HEK293 (cell line): ENCODE measurements around the gene CIAO2B.

Experiments
- CTCF ChIA-PET: fragments of 350-600 bp; formaldehyde crosslinking; extraction: SDS; loops from one replicate; lab custom pipeline; 2021; ENCODE audit warnings: antibody characterized with exemption; lab: Yijun Ruan, JAX
- POLR2A ChIA-PET: fragments of 300-600 bp; formaldehyde crosslinking; extraction: SDS; loops from one replicate; lab custom pipeline; 2020; ENCODE audit warnings: antibody characterized with exemption, inconsistent platforms; lab: Yijun Ruan, JAX
- H3K27ac ChIP-seq: fragments of 200-500 bp; sonication (Bioruptor generic); 2 replicates; pipeline ENCODE4 v1.5.1; 2014; ENCODE audit warnings: low read depth, low read length, control low read depth, inconsistent platforms; ENCODE audit errors: extremely low read depth
- H3K36me3 ChIP-seq, 2 experiments: fragments of 200-500 bp in 1 of 2; sonication (Bioruptor generic) in 1 of 2; 1 replicate in 1 of 2; 2 replicates in 1 of 2; pipeline ENCODE4 v1.5.1; 2014 to 2017; ENCODE audit warnings: inconsistent platforms in 2 of 2, low read length in 2 of 2; ENCODE audit not compliant: control insufficient read depth in 2 of 2, insufficient read depth in 1 of 2
- H3K4me1 ChIP-seq: fragments of 200-500 bp; sonication (Bioruptor generic); 2 replicates; pipeline ENCODE4 v1.5.1; 2014; ENCODE audit warnings: mild to moderate bottlenecking, low read length, inconsistent platforms; ENCODE audit not compliant: control insufficient read depth, insufficient read depth
- H3K4me3 ChIP-seq: 2 replicates; pipeline ENCODE4 v1.5.1; 2011; ENCODE audit warnings: low read depth, mild to moderate bottlenecking, control low read depth, low read length, moderate library complexity
- H3K9me3 ChIP-seq: fragments of 200-500 bp; sonication (Bioruptor generic); 2 replicates; pipeline ENCODE4 v1.5.1; 2014; ENCODE audit warnings: low read depth, low read length, inconsistent platforms; ENCODE audit not compliant: control insufficient read depth, insufficient read depth
- BCL11B ChIP-seq: fragments of 450-650 bp; formaldehyde crosslinking; IDR thresholded peaks from 2 replicates; pipeline ENCODE4 v1.5.1; 2016; ENCODE audit warnings: low read depth, missing biosample characterization, missing genetic modification characterization
- GFI1B ChIP-seq: fragments of 450-650 bp; formaldehyde crosslinking; IDR thresholded peaks from 2 replicates; pipeline ENCODE4 v1.5.1; 2016; ENCODE audit warnings: missing biosample characterization, missing genetic modification characterization
- KLF16 ChIP-seq: fragments of 450-650 bp; formaldehyde crosslinking; IDR thresholded peaks from 2 replicates; pipeline ENCODE4 v1.5.1; 2017; ENCODE audit warnings: missing biosample characterization, missing genetic modification characterization
- SETDB1 ChIP-seq: IDR thresholded peaks from one replicate; pipeline ENCODE4 v1.6.1; 2017; ENCODE audit warnings: mild to moderate bottlenecking, low read length, moderate library complexity, mixed read lengths; ENCODE audit not compliant: insufficient read length
- SP3 ChIP-seq: fragments of 450-650 bp; formaldehyde crosslinking; IDR thresholded peaks from 2 replicates; pipeline ENCODE4 v1.5.1; 2016; ENCODE audit warnings: missing biosample characterization, missing genetic modification characterization
- TSHZ1 ChIP-seq: fragments of 450-650 bp; formaldehyde crosslinking; IDR thresholded peaks from 2 replicates; pipeline ENCODE4 v1.5.1; 2016; ENCODE audit warnings: missing biosample characterization, missing genetic modification characterization, borderline replicate concordance
- ZBTB10 ChIP-seq: fragments of 450-650 bp; formaldehyde crosslinking; IDR thresholded peaks from 2 replicates; pipeline ENCODE4 v1.5.1; 2016; ENCODE audit warnings: missing biosample characterization, missing genetic modification characterization
- ZBTB6 ChIP-seq: fragments of 450-650 bp; formaldehyde crosslinking; IDR thresholded peaks from 2 replicates; pipeline ENCODE4 v1.5.1; 2017; ENCODE audit warnings: missing biosample characterization, missing genetic modification characterization
- ZNF121 ChIP-seq: fragments of 450-650 bp; formaldehyde crosslinking; IDR thresholded peaks from 2 replicates; pipeline ENCODE4 v1.5.1; 2016; ENCODE audit warnings: missing biosample characterization, missing genetic modification characterization
- ZNF2 ChIP-seq: fragments of 450-650 bp; formaldehyde crosslinking; IDR thresholded peaks from 2 replicates; pipeline ENCODE4 v1.5.1; 2016; ENCODE audit warnings: missing biosample characterization, missing genetic modification characterization
- ZNF24 ChIP-seq: fragments of 450-650 bp; formaldehyde crosslinking; IDR thresholded peaks from 2 replicates; pipeline ENCODE4 v1.5.1; 2016; ENCODE audit warnings: missing biosample characterization, missing genetic modification characterization
- ZNF26 ChIP-seq: fragments of 450-650 bp; formaldehyde crosslinking; IDR thresholded peaks from 2 replicates; pipeline ENCODE4 v1.5.1; 2016; ENCODE audit warnings: missing biosample characterization, missing genetic modification characterization
- ZNF341 ChIP-seq: fragments of 450-650 bp; formaldehyde crosslinking; IDR thresholded peaks from 2 replicates; pipeline ENCODE4; 2016; ENCODE audit warnings: low read depth, missing biosample characterization, missing genetic modification characterization
- ZNF561 ChIP-seq: fragments of 450-650 bp; IDR thresholded peaks from 2 replicates; pipeline ENCODE4 v1.5.1; 2018; ENCODE audit warnings: missing biosample characterization, missing genetic modification characterization, borderline replicate concordance
- ZNF600 ChIP-seq: fragments of 450-650 bp; formaldehyde crosslinking; IDR thresholded peaks from 2 replicates; pipeline ENCODE4 v1.5.1; 2016; ENCODE audit warnings: missing biosample characterization, missing genetic modification characterization
- ZNF658 ChIP-seq: fragments of 450-650 bp; formaldehyde crosslinking; IDR thresholded peaks from 2 replicates; pipeline ENCODE4; 2016; ENCODE audit warnings: missing biosample characterization, missing genetic modification characterization
- ZNF791 ChIP-seq: fragments of 450-650 bp; formaldehyde crosslinking; IDR thresholded peaks from 2 replicates; pipeline ENCODE4 v1.5.1; 2016; ENCODE audit warnings: missing biosample characterization, missing genetic modification characterization
- ZSCAN30 ChIP-seq: fragments of 450-650 bp; IDR thresholded peaks from 2 replicates; pipeline ENCODE4 v1.5.1; 2018; ENCODE audit warnings: missing biosample characterization, mild to moderate bottlenecking, missing genetic modification characterization, moderate library complexity
- ZSCAN5A ChIP-seq: fragments of 450-650 bp; formaldehyde crosslinking; IDR thresholded peaks from 2 replicates; pipeline ENCODE4 v1.5.1; 2016; ENCODE audit warnings: missing biosample characterization, missing genetic modification characterization

The CIAO2B gene

GRCh38 chr16:66902648-66903543, 31.3 kb downstream of the CIAO2B start:
- H3K27ac ChIP-seq: no peak overlapping the region
- no peak for TF ChIP-seq ZBTB10 (tag by site-specific recombination)
- TF ChIP-seq ZNF26: no peak
- TF ChIP-seq ZNF561 (tag by site-specific recombination): no peak
- TF ChIP-seq ZNF2 (tag by site-specific recombination): no peak
- TF ChIP-seq ZNF600 (tag by site-specific recombination): no peak
- TF ChIP-seq ZBTB6 (tag by site-specific recombination): no peak
- TF ChIP-seq SP3 (tag by site-specific recombination): no peak
- no peak for TF ChIP-seq ZNF24 (tag by site-specific recombination)
- TF ChIP-seq ZSCAN5A: no peak
- no peak for TF ChIP-seq GFI1B (tag by site-specific recombination)
- TF ChIP-seq KLF16 (tag by site-specific recombination): no peak
- TF ChIP-seq SETDB1: no peak
- TF ChIP-seq TSHZ1 (tag by site-specific recombination): no peak
- no peak for TF ChIP-seq ZNF791 (tag by site-specific recombination)
- no peak for TF ChIP-seq BCL11B (tag by site-specific recombination)
- TF ChIP-seq ZSCAN30 (tag by site-specific recombination): no peak
- TF ChIP-seq ZNF121 (tag by site-specific recombination): no peak
- no peak for TF ChIP-seq ZNF658 (tag by site-specific recombination)
- no peak for TF ChIP-seq ZNF341 (tag by site-specific recombination)
- TF ChIP-seq, all 188 proteins: peak for 0
- H3K36me3 ChIP-seq: no peaks in the 10 kb centered on the region
- POLR2A ChIA-PET: no interaction called here
- H3K4me1 ChIP-seq: peaks cover 17% of the 10 kb centered on the region
- CTCF ChIA-PET: interaction anchor here (0.9 to 17.9 kb wide), 2 partner anchors 19 to 51 kb away, joined by 3 to 268 read pairs; partner anchors contain the start of genes CDH16 and RRAD
- no peak overlapping the region for H3K4me3 ChIP-seq
- H3K9me3 ChIP-seq: no peaks in the 10 kb centered on the region
